ENCODE measurements around the gene BEAN1.
"Not testable (repeated sequence)": the region's sequence is repeated elsewhere in the genome, so short reads cannot be mapped to it uniquely, and the experiment has no call there.

The BEAN1 gene

GRCh38 chr16:66493490-66494401 is 66.7 kb downstream of the BEAN1 start:
- no peaks in the 10 kb centered on the region for H3K27me3 ChIP-seq (ENCODE audit: control insufficient read depth, insufficient read depth, low read length)
- H3K9ac ChIP-seq: no peak overlapping the region
- no peak overlapping the region for H3K4me3 ChIP-seq (ENCODE audit: low read depth, low read length)
- no peak overlapping the region for H3K27ac ChIP-seq
- H2AFZ ChIP-seq: no peak overlapping the region
- no peaks in the 10 kb centered on the region for H3K4me1 ChIP-seq
- H3K79me2 ChIP-seq: no peaks in the 10 kb centered on the region
- TF ChIP-seq, protein P1, sequence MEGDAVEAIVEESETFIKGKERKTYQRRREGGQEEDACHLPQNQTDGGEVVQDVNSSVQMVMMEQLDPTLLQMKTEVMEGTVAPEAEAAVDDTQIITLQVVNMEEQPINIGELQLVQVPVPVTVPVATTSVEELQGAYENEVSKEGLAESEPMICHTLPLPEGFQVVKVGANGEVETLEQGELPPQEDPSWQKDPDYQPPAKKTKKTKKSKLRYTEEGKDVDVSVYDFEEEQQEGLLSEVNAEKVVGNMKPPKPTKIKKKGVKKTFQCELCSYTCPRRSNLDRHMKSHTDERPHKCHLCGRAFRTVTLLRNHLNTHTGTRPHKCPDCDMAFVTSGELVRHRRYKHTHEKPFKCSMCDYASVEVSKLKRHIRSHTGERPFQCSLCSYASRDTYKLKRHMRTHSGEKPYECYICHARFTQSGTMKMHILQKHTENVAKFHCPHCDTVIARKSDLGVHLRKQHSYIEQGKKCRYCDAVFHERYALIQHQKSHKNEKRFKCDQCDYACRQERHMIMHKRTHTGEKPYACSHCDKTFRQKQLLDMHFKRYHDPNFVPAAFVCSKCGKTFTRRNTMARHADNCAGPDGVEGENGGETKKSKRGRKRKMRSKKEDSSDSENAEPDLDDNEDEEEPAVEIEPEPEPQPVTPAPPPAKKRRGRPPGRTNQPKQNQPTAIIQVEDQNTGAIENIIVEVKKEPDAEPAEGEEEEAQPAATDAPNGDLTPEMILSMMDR (IDR thresholded peaks at IDR 0.05): no peak
- no peaks in the 10 kb centered on the region for H3K9me3 ChIP-seq (ENCODE audit: control insufficient read depth, low read length)
- H3K4me2 ChIP-seq (ENCODE audit: low read length): no peak overlapping the region
- H3K36me3 ChIP-seq (ENCODE audit: control insufficient read depth, insufficient read depth, low read length): no peaks in the 10 kb centered on the region

GRCh38 chr16:66494916-66495315 is 67.8 kb downstream of the BEAN1 start:
- H3K79me2 ChIP-seq: no peaks in the 10 kb centered on the region
- no peak overlapping the region for H3K27ac ChIP-seq
- no peaks in the 10 kb centered on the region for H3K27me3 ChIP-seq (ENCODE audit: control insufficient read depth, insufficient read depth, low read length)
- no peak overlapping the region for H3K4me3 ChIP-seq (ENCODE audit: low read depth, low read length)
- no peak overlapping the region for H3K4me2 ChIP-seq (ENCODE audit: low read length)
- TF ChIP-seq, protein P1 (IDR thresholded peaks at IDR 0.05): no peak
- no peaks in the 10 kb centered on the region for H3K36me3 ChIP-seq (ENCODE audit: control insufficient read depth, insufficient read depth, low read length)
- no peaks in the 10 kb centered on the region for H3K9me3 ChIP-seq (ENCODE audit: control insufficient read depth, low read length)
- H2AFZ ChIP-seq: no peak overlapping the region
- no peak overlapping the region for H3K9ac ChIP-seq
- H3K4me1 ChIP-seq: no peaks in the 10 kb centered on the region

GRCh38 chr16:66495440-66495839 is 68.3 kb downstream of the BEAN1 start:
- TF ChIP-seq, protein P1 (IDR thresholded peaks at IDR 0.05): no peak
- H3K4me1 ChIP-seq: no peaks in the 10 kb centered on the region
- H2AFZ ChIP-seq: no peak overlapping the region

DNA sequence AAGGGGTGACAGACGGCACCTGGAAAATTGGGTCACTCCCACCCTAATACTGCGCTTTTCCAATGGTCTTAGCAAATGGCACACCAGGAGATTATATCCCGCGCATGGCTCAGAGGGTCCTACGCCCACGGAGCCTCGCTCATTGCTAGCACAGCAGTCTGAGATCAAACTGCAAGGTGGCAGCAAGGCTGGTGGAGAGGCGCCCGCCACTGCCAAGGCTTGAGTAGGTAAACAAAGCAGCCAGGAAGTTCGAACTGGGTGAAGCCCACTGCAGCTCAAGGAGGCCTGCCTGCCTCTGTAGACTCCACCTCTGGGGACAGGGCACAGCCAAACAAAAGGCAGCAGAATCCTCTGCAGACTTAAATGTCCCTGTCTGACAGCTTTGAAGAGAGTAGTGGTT is 69.1 kb downstream of the BEAN1 start:
- not testable (repeated sequence) for H3K4me1 ChIP-seq; H3K9ac ChIP-seq; H3K4me2 ChIP-seq (ENCODE audit: low read length); H3K79me2 ChIP-seq; H3K27me3 ChIP-seq (ENCODE audit: control insufficient read depth, insufficient read depth, low read length); H3K36me3 ChIP-seq (ENCODE audit: control insufficient read depth, insufficient read depth, low read length); H3K9me3 ChIP-seq (ENCODE audit: control insufficient read depth, low read length); H3K4me3 ChIP-seq (ENCODE audit: low read depth, low read length); H3K27ac ChIP-seq; H2AFZ ChIP-seq

More at GRCh38 chr16:66495440-66495839, 68.3 kb downstream of the BEAN1 start:
- no peak overlapping the region for H3K27ac ChIP-seq
- H3K9me3 ChIP-seq (ENCODE audit: control insufficient read depth, low read length): no peaks in the 10 kb centered on the region
- no peaks in the 10 kb centered on the region for H3K27me3 ChIP-seq (ENCODE audit: control insufficient read depth, insufficient read depth, low read length)
- no peaks in the 10 kb centered on the region for H3K36me3 ChIP-seq (ENCODE audit: control insufficient read depth, insufficient read depth, low read length)
- no peak overlapping the region for H3K4me3 ChIP-seq (ENCODE audit: low read depth, low read length)
- no peaks in the 10 kb centered on the region for H3K79me2 ChIP-seq
- no peak overlapping the region for H3K9ac ChIP-seq
- H3K4me2 ChIP-seq (ENCODE audit: low read length): no peak overlapping the region

DNA sequence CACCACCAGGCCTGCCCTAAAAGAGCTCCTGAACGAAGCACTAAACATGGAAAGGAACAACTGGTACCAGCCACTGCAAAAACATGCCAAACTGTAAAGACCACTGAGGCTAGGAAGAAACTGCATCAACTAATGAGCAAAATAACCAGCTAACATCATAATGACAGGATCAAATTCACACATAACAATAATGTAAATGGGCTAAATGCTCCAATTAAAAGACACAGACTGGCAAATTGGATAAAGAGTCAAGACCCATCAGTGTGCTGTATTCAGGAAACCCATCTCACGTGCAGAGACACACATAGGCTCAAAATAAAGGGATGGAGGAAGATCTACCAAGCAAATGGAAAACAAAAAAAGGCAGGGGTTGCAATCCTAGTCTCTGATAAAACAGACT is 70.8 kb downstream of the BEAN1 start:
- not testable (repeated sequence) for H3K36me3 ChIP-seq (ENCODE audit: control insufficient read depth, insufficient read depth, low read length)

GRCh38 chr16:66501563-66501962 is 74.5 kb downstream of the BEAN1 start:
- not testable (repeated sequence) for H3K4me3 ChIP-seq (ENCODE audit: low read depth, low read length); H3K9me3 ChIP-seq (ENCODE audit: control insufficient read depth, low read length); H3K27me3 ChIP-seq (ENCODE audit: control insufficient read depth, insufficient read depth, low read length); H3K4me2 ChIP-seq (ENCODE audit: low read length); H3K79me2 ChIP-seq; H3K4me1 ChIP-seq; H3K27ac ChIP-seq; H2AFZ ChIP-seq; H3K36me3 ChIP-seq (ENCODE audit: control insufficient read depth, insufficient read depth, low read length); H3K9ac ChIP-seq

More for the DNA sequence above, 70.8 kb downstream of the BEAN1 start:
- H3K27me3 ChIP-seq (ENCODE audit: control insufficient read depth, insufficient read depth, low read length); H3K4me2 ChIP-seq (ENCODE audit: low read length); H2AFZ ChIP-seq; H3K4me3 ChIP-seq (ENCODE audit: low read depth, low read length); H3K27ac ChIP-seq; H3K79me2 ChIP-seq; H3K4me1 ChIP-seq; H3K9me3 ChIP-seq (ENCODE audit: control insufficient read depth, low read length); H3K9ac ChIP-seq: not testable (repeated sequence)
